ENCODE data around the gene CLIP4.

Gene CLIP4

DNA sequence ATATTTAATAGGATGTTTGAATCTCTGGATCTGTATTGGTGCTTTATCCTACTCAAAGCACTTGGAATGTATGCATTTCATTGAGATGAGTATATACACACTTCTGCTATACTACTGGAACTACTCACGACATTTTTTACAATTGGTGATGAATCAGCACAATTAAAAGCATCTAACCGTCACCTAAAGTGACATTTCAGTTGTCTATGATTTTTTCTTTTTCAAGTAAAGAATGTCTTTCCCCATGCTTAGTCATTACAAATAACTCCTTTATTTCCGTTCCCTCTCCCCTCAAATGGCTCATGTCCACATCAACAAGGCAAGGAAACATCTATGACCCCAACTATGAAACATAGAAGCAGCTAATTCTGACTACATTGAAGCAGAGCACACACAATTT, 77.3 kb downstream of the CLIP4 start:
- H3K27me3 ChIP-seq: no peaks in the 10 kb centered on the region
- intact Hi-C loops (cut with DNase I; ENCODE audit: low total_unique reads): no loop called here

DNA sequence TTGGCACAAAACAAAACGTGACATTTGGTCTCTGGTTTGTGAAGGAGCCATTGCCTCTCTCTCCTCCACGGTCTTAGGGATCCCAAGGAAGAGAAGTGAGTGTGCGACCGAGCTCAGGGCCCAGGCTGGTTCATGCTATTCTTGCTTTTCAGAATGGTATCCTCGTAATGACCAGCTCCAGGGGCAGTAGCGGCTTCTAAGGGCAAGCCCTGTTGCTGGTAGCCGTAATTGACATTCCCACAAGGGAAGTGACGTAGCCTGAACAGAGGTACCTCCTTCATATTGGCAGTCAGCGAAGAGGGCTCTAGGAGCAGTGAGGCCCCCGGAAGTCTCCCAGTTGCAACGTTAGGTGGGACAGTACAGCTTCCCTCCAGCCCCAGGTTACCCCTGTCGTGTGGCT, 77.9 kb downstream of the CLIP4 start:
- no peak overlapping the region for H3K27ac ChIP-seq
- H3K9me3 ChIP-seq: no peaks in the 10 kb centered on the region
- no peaks in the 10 kb centered on the region for H3K27me3 ChIP-seq
- H3K4me1 ChIP-seq: no peaks in the 10 kb centered on the region
- intact Hi-C loops (cut with DNase I; ENCODE audit: low total_unique reads): no loop called here
- TF ChIP-seq, protein P1, sequence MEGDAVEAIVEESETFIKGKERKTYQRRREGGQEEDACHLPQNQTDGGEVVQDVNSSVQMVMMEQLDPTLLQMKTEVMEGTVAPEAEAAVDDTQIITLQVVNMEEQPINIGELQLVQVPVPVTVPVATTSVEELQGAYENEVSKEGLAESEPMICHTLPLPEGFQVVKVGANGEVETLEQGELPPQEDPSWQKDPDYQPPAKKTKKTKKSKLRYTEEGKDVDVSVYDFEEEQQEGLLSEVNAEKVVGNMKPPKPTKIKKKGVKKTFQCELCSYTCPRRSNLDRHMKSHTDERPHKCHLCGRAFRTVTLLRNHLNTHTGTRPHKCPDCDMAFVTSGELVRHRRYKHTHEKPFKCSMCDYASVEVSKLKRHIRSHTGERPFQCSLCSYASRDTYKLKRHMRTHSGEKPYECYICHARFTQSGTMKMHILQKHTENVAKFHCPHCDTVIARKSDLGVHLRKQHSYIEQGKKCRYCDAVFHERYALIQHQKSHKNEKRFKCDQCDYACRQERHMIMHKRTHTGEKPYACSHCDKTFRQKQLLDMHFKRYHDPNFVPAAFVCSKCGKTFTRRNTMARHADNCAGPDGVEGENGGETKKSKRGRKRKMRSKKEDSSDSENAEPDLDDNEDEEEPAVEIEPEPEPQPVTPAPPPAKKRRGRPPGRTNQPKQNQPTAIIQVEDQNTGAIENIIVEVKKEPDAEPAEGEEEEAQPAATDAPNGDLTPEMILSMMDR (IDR thresholded peaks at IDR 0.05): no peak
- H3K4me3 ChIP-seq: no peak overlapping the region
- no peak for DNase-seq
- peaks cover 0 to 8% (median 4%) of the 10 kb centered on the region in 3 donors for H3K36me3 ChIP-seq

More for the DNA sequence above, 77.3 kb downstream of the CLIP4 start:
- H3K4me3 ChIP-seq: no peak overlapping the region
- H3K4me1 ChIP-seq: no peaks in the 10 kb centered on the region
- TF ChIP-seq, protein P1 (IDR thresholded peaks at IDR 0.05): no peak
- no peak overlapping the region for H3K27ac ChIP-seq
- DNase-seq: no peak
- peaks cover 0 to 9% (median 8%) of the 10 kb centered on the region in 3 donors for H3K36me3 ChIP-seq
- no peaks in the 10 kb centered on the region for H3K9me3 ChIP-seq

- H3K36me3 ChIP-seq: peaks cover 0 to 8% (median 0%) of the 10 kb centered on the region in 3 donors
- intact Hi-C loops (cut with DNase I; ENCODE audit: low total_unique reads): no loop called here
- no peaks in the 10 kb centered on the region for H3K4me1 ChIP-seq
- no peak overlapping the region for H3K4me3 ChIP-seq
- TF ChIP-seq, protein P1 (IDR thresholded peaks at IDR 0.05): no peak
- H3K9me3 ChIP-seq: no peaks in the 10 kb centered on the region
- no peak for DNase-seq
- no peaks in the 10 kb centered on the region for H3K27me3 ChIP-seq
- H3K27ac ChIP-seq: no peak overlapping the region
Measured at GRCh38 chr2:29193681-29194080, 78.5 kb downstream of the CLIP4 start.

DNA sequence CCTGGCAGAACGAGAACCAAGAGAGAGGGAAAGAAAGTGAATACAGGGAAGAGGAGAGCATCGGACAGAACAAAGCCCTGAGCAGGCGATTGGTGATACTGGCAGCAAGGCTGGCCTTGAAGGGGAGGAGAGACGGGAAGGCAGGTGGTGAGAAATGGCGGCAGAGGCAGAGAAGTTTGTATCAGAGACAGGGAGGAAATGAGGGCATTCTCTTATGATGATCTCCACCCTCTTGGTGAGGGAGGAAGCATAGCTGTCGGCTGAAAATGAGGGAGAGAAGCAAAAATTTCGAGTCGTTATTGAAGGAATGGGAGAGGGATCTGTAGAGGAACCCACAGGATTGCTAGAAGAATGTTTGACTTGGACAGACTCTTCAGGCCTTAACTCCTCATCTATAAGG, 80.6 kb downstream of the CLIP4 start:
- Histone ChIP-seq H3K9me3 (no peaks in the 10 kb centered on the region), H3K36me3 (peaks cover 0 to 3% (median 0%) of the 10 kb centered on the region in 3 donors), H3K4me3 (no peak overlapping the region), H3K4me1 (no peaks in the 10 kb centered on the region), H3K27ac (no peak overlapping the region), H3K27me3 (no peaks in the 10 kb centered on the region)
- intact Hi-C loops (cut with DNase I; ENCODE audit: low total_unique reads): loop anchor here (2.0 kb wide), 1 partner anchor 237 kb away; no protein-coding TSS in a partner anchor
- DNase-seq: no peak
- TF ChIP-seq, protein P1 (IDR thresholded peaks at IDR 0.05): no peak

DNA sequence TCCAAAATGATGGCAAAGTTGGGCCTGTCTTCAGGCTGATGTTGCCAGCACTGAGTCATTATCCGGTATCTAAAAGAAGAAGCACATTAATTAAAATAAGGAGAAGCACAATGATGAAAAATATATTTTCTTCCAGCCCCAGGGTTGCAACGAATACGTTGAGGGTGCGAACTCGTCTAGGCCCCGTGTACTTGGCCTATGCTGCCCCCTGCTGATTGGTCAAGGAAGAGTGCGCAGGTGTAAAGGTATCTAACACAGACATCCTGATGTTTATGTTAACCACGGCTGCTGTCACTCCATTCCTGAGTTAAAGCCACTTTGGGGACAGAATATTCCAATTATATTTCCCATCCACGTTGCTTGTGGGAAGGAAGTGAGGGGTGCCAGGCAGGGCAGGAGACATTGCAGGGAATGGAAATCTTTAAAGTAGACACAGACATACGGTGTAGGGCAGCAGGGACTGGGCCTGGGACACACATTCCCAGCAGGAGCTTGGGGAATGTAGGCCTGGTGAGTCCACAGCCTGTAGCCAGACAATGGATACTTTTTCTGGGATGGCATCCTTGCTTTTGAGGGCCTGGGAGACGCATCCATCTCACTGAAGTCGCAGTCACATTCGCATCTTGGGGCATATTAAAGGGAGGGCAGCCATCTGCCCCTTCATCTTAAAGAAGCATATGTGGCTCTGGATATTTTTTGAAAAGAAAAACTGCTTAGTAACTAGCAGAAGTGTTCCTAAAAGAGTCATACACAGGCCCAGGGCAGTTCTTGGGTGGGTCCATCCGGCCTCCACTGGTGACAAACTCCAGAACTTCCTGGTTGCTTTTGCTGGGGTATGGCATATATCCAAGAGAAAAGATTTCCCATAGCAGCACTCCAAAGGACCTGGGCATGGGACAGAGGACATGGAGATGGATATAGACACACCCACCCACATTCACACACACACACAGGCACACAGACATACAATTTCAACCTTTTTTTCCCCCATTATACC, 81.9 kb downstream of the CLIP4 start:
- DNase-seq: peak in 1 of 2 donors; percentile 51
- Histone ChIP-seq H3K27ac (no peak overlapping the region), H3K36me3 (peaks cover 0 to 2% (median 0%) of the 10 kb centered on the region in 3 donors), H3K27me3 (no peaks in the 10 kb centered on the region), H3K4me3 (no peak overlapping the region), H3K9me3 (no peaks in the 10 kb centered on the region), H3K4me1 (no peaks in the 10 kb centered on the region)
- TF ChIP-seq, protein P1 (IDR thresholded peaks at IDR 0.05): peak; percentile 77 to 81
- intact Hi-C loops (cut with DNase I; ENCODE audit: low total_unique reads): loop anchor here (2.0 kb wide), 1 partner anchor 238 kb away; no protein-coding TSS in a partner anchor
